ENCODE measurements around the gene TFPI.
"Not testable (repeated sequence)": the region's sequence is repeated elsewhere in the genome, so short reads cannot be mapped to it uniquely, and the experiment has no call there.

TFPI gene

DNA sequence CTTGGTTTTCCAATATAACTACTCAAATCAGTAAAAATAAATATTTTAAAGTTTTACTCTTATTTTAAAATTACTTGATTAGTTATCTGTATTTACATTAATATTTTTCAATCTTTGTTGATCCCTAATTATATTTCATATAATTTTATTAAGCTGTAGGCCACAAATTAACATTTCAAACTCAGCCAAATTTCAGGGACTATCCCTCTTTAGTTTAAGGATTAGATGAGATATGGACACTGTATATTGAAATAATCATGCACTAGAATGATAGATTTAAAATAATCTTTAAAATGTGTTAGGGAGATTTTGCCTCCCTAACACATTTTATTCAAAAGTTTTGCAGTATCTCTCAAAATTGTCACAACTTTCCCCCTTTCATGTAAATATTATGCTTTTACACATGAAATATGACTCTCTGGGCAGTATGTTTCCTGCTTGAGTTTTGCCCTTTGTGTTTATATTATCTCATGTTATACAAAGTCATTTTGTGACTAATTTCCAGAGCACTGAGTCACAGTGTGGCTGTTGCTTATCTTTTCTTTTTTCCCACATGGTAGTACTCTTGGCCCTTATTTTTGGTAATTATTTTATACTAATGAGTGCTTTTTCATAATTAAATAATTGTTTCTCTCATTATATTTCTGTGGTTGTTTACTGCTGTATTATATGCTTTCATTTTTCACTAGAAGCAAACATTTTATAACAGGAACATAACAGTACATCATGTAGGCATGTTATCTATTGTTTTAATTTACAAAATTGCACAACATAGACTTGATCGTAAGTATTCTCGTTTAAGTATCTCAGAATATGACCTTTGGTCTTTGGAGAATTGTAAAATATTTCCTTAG lies 1.2 kb downstream of the TFPI start:
- DNase-seq, result no peak

DNA sequence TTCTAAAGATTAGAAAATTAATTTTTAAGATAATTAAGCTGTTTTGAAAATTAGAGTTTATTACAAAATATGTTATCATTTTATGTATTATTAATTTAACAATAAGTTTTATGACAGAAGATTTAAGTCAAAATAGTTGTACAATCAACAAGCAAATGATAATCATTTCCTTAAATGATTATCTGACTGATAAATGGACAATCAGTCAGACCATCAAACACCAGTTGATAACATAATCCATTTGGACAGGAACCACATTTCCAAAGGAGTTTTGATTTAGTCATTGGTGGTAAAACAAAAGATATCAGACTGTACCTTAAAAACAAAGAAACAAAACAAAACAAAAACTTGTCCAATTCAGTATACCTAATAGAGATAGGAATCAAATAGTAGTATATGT lies 1.9 kb downstream of the TFPI start:
- no peak for DNase-seq

DNA sequence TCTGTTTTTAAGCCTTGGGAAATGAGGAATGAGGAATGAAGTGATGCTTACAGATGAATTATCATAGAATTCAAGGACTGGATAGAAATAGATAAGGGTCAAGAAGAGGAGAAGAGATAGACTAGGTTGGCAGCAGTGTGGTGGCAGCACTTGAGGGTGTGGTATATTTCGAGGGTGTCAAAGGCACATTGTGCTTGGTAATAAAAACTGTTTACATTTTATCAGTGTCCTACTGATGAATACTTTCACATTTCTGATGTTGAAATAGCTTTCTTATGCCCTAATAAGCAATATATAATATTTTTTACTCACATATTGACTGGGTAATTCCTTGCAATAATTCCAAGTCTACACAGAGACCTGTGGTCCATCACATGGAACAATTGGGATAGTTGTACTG lies 3.4 kb downstream of the TFPI start:
- DNase-seq, result no peak

DNA sequence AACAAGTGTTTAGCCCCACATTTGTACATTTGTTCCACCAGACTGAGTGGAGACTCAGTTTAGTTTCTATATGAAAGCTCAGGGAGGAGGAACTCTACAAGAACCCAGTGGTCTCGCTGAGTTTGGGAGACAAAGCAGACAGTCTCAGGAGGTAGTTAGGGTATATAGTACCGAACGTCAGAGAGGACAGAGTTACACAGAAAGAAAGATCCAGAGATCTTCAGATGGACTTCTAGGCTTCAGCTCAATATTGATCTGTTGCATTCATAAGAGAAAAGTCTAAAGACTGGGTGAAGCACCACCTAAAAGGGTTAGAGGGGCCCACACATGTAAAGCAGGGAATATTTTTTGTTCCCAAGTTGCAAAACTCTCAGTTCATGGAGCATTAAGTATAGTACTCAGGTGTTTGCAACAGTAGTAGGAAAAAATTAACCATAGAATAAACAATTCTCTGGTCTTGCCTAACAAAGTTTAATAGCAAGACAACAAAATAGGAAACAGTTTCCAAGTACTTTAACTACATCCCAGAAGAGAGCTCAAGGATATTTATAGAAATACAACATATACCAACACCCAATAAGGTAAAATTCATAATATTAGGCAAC lies 4.2 kb downstream of the TFPI start:
- no peak for DNase-seq

DNA sequence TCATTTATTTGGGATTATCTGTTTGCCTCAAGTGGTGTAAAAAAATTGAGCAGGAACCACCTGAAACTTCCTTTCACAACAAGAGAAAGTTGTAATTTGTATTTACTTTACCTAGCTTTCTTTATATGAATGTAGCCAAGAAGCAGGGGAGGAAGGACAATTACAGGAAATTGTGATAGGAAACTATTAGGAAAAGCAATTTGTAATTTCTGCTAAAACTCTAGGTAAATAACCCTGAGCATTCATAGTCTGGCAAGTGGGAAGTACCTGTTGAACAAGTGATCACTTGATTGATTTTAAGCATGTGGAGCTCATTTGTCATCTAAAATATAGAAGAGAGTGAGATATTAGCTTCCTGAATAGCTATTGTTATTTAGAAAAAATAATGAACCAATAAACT lies 5.0 kb downstream of the TFPI start:
- DNase-seq, result no peak

DNA sequence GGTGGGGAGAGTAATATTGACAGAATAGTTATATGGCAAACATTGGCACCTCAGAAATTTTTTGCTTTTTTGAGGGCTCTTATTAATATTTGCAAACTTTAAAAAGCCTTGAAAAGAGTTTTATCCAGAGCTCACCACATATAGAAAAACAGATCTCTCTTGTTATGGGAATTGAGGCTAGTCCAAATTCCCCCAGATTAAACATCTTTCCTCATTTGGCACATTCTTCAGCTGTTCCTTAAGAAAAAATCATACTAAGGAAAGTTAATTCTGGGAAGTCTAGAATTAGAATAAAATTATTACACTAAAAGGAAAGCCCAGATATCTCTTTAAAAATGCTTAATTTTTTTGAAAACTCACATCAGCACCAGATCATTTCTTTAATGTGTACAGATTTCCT lies 5.6 kb downstream of the TFPI start:
- DNase-seq, result no peak

DNA sequence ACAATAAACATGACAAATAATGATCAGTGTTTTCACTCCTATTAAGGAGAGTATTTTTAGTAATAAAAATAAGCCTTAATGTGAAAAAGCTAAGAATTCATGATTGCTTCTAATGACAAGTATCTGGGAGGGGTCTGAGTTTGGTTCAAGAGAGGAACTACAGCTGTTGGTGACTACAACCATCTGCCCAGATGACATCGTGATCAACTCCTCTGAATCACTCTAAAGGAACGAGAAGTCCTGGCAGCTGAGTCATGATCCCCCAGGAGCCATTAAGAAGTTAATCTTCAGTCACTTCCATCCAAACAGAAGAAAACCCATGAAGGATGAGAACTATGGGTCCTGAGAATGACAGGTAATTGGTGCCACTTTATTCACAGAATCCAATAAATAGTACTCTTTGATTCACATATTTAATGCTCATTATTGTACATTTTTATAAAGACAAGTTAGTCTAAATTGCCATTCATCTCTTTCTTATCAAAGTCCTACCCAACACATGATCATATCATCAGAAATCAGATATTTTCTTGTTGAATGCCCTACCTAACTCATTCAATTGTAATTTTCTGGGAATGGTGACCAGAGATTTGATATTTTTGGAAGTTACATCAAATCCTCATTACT lies 6.8 kb downstream of the TFPI start:
- no peak for DNase-seq

DNA sequence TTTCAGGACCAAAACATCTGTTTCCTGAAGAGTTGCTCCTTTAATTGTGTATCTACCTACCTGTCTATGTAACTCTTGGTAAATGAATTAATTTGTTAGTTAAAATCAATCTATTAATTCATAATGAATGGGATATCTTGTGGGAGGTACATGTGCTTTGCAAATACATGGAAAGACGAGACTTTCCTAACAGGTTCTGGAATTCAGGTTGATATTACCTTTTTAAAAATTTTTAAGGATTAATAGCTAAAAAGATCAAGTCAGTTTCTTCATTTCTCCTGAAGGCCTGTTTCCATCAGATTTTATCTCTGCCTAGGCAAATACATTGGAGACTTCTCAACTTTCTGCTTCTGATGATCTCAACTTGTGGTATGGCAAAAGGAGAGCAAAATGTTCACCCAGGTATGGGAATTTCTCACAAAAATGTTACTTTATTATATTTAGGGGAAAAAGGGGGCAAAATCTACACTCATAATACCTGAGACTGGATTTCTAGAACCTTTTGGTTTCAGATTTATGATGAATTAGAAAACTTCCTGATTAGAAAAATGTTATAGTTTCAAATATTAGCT lies 7.4 kb downstream of the TFPI start:
- DNase-seq, result no peak

DNA sequence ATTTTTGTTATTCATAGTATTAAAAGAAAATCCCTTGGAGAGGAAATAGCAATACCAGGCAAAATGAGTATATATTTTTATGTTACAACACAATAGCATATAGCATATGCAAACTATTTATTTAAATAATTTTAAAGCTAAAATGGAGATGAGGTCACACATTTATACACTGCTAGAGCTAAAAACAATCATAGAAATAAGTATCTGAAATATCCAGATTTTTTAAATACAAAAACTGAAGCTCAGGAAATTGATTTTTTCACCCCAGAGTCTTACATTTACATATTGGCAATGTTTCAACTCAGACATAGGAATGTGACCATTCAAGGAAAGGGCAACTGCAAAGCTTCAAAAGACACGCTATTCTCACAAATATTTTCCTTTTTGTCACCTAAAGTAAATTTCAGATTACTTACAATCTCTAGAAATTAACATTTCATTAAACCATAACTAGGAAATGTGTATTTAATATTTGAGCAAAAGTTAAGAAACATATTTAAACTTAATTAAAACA lies 8.9 kb downstream of the TFPI start:
- no peak for DNase-seq

DNA sequence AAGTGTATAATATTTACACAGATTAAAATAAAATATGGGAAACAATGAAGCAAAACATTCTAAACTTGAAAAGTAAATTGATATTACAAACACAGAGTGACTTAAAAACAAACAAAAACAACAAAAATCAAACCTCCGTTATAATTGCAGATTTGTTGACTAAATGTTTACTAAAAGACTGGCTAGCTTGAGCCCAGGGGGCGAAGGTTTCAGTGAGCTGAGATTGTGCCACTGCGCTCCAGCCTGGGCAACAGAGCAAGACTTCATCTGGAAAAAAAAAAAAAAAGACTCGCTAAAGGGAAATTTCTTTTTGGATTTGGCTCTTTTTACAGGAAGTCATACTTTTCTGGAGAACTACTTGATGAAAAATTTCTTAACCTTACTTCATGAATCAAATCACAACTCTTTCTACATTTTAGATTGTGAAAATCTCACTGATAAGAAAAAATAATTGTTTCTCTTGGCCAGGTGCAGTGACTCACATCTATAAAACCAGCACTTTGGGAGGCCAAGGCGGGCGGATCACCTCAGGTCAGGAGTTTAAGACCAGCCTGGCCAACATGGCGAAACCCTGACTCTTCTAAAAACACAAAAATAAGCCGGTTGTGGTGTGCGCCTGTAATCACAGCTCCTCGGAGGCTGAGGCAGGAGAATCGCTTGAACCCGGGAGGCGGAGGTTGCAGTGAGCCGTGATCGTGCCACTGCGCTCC lies 9.7 kb downstream of the TFPI start:
- no peak for DNase-seq

DNA sequence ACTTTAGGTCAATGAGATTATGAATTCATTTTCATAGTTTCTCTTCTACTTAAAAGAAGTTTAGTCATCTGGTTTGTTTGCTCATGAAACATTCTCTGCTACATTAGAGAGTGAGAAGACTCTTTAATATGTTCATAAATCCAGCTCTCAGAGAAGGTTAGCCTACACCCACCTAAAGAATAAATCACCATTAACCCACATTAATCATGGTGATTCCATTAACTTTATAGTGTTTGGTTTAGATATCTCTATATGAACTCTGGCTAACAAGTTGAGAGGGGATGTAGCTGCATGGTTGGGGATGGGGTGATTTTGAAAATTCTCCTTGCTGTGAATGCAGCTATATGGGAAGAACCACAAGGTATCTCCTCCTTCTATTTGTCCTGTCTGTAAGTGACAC lies 10.7 kb downstream of the TFPI start:
- no peak for DNase-seq

DNA sequence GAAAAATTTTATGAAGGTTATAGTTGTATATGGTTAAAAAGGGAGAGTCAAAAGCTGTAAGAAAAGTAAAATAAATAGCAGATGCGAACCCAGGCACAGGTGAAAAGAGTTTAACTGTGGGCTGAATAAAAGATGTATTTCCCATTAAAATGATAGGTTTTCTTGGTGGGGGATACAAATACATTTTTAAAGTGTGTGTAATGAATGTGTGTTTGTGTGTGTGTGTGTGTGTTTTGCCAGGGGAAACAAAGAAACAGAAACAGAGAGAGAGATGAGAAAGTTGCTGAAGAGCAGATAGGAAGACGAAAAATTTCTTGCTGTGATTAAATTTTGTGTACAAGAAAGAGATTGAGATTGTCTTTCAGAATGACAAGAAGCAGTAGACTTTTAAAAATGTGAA lies 12.1 kb downstream of the TFPI start:
- DNase-seq, result no peak

DNA sequence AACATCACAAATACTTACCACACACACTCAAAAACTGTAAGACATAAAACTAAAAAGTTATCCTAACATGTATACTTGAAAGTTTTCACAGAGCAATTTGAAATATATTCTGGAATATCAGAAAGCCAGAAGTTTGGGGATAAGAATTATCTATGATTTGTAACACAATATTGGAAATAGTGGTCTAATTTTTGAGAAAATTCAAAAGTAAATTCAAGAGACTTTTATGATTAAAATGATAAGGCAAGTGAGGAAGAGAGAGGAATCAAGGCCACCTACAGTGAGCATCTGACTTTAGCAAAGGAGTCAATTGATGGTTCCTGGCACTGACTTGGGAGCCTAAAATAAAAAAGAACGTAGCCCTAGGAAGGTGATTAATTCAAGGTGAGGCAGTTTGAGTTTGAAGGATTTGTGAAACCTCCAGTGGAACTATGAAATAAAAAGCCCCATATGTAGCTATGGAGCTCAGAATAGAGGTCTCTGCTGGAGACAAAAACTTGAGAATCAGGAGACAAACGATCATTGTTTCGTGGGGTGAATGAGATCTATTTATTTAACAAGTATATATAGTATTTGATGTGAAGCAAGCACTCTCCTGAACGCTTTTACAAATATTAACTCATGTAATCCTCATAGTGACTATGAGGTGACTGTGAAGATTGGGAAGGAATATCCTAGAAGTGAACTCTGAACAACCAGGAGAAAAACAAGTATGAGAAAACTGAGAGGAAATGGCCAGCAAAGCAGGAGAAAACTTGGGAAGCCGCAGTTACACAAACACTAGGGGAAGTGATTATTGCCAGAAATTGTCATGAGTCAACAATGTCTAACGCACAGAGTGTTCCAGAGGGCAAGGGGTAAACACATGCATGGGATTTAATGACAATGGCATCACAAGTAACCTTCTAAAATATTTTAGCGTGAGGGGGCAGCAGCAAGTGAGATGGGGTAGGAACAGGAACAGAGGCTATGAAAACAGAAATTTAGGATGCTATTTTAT lies 12.8 kb downstream of the TFPI start:
- DNase-seq, result no peak

DNA sequence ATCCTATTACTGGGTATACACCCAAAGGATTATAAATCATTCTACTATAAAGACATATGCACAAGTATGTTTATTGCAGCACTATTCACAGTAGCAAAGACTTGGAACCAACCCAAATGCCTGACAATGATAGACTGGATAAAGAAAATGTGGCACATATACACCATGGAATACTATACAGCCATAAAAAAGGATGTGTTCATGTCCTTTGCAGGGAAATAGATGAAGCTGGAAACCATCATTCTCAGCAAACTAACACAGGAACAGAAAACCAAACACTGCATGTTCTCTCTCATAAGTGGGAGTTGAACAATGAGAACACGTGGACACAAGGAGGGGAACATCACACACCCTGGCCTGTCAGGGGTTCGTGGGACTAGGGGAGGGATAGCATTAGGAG lies 16.0 kb downstream of the TFPI start:
- not testable (repeated sequence) for DNase-seq

DNA sequence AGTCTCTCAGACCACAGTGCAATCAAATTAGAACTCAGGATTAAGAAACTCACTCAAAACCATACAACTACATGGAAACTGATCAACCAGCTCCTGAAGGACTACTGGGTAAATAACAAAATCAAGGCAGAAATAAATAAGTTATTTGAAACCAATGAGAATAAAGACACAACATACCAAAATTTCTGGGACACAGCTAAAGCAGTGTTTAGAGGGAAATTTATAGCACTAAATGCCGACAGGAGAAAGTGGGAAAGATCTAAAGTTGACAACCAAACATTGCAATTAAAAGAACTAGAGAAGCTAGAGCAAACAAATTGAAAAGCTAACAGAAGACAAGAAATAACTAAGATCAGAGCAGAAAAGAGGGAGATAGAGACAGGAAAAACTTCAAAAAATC lies 18.9 kb downstream of the TFPI start:
- not testable (repeated sequence) for DNase-seq

DNA sequence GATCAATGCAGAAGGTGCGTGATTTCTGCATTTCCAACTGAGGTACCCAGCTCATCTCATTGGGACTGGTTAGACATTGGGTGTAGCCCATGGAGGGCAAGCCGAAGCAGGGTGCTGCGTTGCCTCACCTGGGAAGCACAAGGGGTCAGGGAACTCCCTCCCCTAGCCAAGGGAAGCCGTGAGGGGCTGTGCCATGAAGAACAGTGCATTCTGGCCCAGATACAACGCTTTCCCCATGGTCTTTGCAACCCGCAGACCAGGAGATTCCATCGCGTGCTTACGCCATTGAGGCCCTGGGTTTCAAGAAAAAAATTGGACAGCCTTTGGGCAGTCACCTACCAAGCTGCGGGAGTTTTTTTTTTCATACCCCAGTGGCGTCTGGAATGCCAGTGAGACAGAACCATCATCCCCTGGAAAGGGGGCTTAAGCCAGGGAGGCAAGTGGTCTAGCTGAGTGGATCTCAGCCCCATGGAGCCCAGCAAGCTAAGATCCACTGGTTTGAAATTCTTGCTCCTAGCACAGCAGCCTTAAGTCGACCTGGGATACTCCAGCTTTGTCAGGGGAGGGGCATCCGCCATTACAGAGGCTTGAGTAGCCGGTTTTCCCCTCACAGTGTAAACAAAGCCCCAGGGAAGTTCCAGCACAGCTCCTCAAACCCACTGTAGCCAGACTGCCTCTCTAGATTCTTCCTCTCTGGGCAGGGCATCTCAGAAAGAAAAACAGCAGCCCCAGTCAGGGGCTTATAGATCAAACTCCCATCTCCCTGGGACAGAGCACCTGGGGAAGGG lies 21.7 kb downstream of the TFPI start:
- no peak for DNase-seq

DNA sequence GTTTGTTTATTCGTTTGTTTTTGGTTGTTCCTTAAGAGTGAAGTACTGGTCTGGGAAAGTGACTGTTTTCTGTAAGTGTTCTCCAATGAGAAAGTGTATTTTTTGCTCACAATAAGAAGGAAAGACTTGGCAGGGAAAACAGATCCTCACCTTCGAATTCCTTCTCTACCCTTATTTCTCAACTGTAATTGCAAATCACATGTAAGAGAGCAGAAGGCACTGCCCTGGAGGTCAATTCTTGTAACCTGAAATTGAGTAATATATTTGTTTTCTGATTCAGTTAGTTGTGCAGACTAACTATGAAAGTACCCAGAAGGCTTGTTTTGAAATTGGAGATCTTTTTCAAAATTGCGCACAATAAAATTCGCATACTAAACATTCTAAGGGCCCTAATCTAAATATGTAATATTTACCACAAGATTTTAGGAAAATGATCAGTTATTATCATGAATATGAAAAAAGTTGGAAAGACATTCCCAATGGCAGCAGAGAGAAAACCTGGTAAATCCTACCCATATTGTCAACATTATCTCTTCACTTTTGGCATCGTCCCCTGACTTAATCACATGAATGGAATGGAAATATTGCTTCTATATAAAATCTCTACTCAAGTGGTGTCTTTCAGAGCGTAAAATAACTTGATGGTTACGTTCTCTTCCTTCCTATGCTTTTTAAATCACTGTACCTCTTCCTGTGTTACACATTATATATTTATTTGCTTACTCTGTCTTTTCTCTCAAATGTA lies 24.1 kb downstream of the TFPI start:
- DNase-seq, result no peak

DNA sequence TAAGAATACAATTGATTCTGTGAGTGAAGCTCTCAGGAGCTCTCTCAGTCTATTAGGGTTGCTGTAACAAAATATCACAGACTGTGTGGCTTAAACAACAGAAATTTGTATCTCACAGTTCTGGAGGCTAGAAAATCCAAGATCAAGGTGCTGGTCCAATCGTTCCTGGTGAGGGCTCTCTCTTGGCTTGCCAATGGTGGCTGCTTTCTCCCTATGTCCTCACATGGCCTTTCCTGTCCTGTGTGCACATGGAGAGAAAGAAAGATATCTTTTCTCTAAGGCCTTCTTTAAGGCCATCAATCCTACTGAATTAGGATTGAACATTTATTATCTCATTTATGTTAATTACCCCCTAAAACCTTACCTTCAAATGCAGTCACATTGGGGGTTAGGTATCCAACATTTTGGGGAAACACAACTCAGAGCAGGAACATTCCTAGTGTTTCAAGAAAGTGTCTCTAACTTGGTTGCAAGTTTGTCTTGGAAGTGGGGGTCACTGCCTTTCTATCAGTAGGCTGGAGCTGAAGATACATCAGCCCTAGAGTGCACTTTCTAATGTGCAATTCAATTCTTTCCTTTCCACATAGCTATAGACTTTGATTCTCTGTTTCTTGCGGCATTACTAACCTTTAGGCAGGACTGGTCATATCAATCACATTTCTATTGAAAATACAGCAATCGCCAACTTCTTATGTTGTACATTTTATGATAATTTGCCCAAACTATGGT lies 24.8 kb downstream of the TFPI start:
- DNase-seq, result no peak

DNA sequence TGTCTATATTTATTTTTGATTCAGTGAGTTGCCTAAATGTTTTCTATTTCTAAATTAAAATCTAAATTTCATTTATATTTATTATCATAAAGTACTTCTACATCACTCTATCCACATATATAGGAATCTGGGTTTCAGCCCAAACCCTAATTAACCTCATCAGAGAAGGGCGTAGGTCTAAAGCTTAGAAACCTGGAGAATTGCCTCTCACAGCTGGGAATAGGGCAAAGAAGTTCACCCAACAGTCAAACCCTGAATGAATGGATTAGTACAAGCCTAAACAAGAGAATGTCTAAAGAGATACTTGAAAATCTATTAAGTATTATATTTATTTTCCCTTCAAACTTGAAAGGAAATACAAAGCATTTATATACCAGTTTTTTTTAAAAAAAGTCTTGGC lies 26.2 kb downstream of the TFPI start:
- DNase-seq, result no peak
